ENCODE data around the gene CUEDC2.

CUEDC2 gene

DNA sequence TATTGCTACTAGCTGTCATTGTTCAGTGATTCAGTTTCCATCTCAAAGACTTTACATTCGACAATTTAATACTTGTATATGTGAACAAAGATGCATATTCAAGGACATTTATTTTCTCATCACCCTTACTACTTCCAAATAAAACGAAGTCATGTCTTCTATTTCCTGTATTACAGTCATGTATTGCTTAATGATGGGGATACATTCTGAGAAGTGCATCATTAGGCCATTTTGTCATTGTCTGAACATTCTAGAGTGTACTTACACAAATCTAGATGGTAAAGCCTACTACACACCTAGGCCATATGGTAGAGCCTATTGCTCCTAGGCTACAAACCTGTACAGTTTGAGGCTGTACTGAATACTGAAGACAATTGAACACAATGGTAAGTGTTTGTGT, 12.5 kb upstream of the CUEDC2 start:
- no peak overlapping the region for H3K4me3 ChIP-seq (replicated peaks; ENCODE audit: low read depth, low read length)
- no peak for DNase-seq (ENCODE audit: extremely low read depth, low read depth)
- TF ChIP-seq, protein P1, sequence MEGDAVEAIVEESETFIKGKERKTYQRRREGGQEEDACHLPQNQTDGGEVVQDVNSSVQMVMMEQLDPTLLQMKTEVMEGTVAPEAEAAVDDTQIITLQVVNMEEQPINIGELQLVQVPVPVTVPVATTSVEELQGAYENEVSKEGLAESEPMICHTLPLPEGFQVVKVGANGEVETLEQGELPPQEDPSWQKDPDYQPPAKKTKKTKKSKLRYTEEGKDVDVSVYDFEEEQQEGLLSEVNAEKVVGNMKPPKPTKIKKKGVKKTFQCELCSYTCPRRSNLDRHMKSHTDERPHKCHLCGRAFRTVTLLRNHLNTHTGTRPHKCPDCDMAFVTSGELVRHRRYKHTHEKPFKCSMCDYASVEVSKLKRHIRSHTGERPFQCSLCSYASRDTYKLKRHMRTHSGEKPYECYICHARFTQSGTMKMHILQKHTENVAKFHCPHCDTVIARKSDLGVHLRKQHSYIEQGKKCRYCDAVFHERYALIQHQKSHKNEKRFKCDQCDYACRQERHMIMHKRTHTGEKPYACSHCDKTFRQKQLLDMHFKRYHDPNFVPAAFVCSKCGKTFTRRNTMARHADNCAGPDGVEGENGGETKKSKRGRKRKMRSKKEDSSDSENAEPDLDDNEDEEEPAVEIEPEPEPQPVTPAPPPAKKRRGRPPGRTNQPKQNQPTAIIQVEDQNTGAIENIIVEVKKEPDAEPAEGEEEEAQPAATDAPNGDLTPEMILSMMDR (IDR thresholded peaks at IDR 0.05; ENCODE audit: low read depth, low read length, missing control alignments), result no peak

DNA sequence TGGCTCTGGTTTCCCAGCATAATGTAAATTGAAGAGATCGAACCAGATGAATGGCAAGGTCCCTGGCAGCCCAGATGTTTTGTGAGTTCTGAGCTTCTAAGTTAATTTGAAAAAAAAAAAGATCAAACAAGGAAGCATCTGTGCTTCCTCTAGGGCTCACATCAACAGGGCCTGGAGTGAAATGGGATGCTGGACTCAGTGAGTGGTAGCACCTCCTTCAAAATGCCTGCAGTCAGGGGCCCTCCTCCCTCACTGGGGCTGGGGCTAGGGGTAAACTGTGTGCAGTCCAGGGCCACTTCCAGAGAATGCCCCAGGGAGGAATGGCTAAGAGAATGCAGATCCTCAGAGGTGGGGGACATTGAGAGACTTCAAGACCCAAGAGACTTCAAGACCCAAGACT, 6.0 kb upstream of the CUEDC2 start:
- TF ChIP-seq, protein P1 (IDR thresholded peaks at IDR 0.05; ENCODE audit: low read depth, low read length, missing control alignments), result no peak
- DNase-seq (ENCODE audit: extremely low read depth, low read depth), result no peak

DNA sequence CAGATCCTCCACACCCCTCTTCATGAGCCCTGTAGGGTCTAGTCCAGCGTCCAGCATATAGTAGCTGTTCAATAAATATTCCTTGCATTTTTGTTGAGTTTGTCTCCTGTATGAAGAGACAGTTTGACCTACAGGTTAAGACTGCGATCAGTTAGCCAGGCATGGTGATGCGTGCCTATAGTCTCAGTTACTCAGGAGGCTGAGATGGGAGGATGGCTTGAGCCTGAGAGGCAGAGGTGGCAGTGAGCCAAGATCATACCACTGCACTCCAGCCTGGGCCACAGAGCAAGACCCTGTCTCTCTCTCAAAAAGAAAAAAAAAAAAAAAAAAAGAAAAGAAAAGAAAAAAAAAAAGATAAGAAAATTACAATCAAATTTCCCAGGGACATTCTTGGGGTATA, 5.1 kb upstream of the CUEDC2 start:
- H3K4me3 ChIP-seq (replicated peaks; ENCODE audit: low read depth, low read length), result no peak overlapping the region
- TF ChIP-seq, protein P1 (IDR thresholded peaks at IDR 0.05; ENCODE audit: low read depth, low read length, missing control alignments), result no peak
- no peak for DNase-seq (ENCODE audit: extremely low read depth, low read depth)

More for the DNA sequence above, 6.0 kb upstream of the CUEDC2 start:
- no peak overlapping the region for H3K4me3 ChIP-seq (replicated peaks; ENCODE audit: low read depth, low read length)

DNA sequence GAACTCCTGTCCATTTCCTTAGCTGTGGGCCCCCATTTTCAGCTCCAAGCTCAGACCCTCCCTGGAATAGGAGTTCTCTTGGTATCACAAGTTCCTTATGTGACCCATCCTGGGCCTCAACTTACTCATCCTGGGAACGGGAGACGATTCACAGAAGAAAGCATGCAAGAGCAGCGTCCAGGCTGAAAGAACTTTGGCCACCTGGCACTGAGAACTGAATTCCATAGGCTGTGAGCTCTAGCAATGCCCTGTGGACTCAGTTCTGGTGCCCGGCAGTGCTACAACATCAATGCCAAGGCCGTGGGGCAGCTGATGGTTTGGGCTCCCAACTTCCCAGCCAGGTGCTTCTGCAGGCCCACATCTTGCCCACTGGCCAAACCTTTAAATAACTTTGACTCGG, 3.9 kb upstream of the CUEDC2 start:
- no peak for DNase-seq (ENCODE audit: extremely low read depth, low read depth)
- TF ChIP-seq, protein P1 (IDR thresholded peaks at IDR 0.05; ENCODE audit: low read depth, low read length, missing control alignments), result no peak
- peak overlapping the region; percentile 39 for H3K4me3 ChIP-seq (replicated peaks; ENCODE audit: low read depth, low read length)

DNA sequence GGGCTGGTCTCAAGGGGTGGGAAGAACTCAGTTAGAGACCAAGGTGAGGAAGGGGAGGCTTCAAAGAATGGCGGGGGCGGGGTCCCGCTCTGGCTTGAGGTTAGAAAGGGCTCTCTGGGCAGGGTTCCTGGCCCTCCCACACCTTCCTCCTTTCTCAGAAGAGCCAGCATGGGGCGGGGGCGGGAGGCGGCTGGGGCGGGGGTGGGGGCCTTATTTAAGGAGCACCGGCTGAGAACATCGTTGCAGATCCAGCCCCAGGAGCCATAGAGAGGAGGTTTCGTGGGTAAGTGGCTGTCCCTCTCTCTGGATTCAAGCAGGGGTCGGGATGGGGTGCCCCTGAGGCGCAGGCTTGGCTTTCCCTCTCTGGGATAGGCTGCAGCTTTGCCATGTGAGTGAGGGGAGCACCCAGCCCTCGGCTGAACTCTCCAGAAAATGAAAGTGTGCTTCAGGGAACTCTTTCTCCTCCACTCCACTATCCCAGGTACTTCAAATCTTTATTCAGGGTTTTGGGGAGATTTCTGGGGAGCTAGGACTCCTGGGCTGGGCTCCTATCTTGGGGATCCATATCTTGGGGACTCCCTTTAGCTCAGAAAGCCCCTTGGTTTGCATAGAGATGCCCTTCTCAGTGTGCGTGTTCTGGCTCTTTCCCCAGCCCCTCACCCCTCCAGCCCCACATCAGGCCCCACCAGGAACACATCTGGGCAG, 3.3 kb upstream of the CUEDC2 start:
- H3K4me3 ChIP-seq (replicated peaks; ENCODE audit: low read depth, low read length), result peak overlapping the region; percentile 39
- TF ChIP-seq, protein P1 (IDR thresholded peaks at IDR 0.05; ENCODE audit: low read depth, low read length, missing control alignments), result no peak
- no peak for DNase-seq (ENCODE audit: extremely low read depth, low read depth)

DNA sequence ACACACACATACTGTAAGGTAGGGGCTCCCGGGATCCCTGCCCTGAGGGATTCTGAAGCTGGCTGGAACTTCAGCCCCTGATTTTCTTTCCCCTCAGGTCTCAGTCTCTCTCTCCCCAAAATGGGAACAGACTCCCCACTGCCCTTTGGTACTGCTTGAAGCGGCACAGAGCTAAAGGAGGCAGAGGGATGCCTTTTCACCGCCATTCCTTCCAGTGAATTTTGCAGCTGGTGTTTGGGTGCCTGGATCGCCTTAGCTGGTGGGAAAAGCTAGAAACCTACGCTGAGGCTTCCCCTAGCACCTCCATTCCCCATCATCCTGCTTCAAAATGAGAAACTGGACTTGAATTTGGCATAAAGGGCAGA, 2.7 kb upstream of the CUEDC2 start:
- no peak for DNase-seq (ENCODE audit: extremely low read depth, low read depth)
- TF ChIP-seq, protein P1 (IDR thresholded peaks at IDR 0.05; ENCODE audit: low read depth, low read length, missing control alignments), result no peak
- H3K4me3 ChIP-seq (replicated peaks; ENCODE audit: low read depth, low read length), result no peak overlapping the region
